ENCODE data around the gene TMEM158. TPM values are rescaled to one million over a fixed set of nuclear protein-coding genes. Genes with fewer than 3 reads are reported as not detected.
A peak's percentile ranks its signal among the peaks of the same experiment; 100 is the strongest.

TMEM158 gene
- total RNA-seq, 1 donor from 2014 or later = 14.1 TPM

- Mint-ChIP-seq H3K36me3 (ENCODE audit: low read depth, unreplicated experiment) (no peaks in the 10 kb centered on the region), H3K27me3 (ENCODE audit: low read depth, unreplicated experiment) (peaks cover 12% of the 10 kb centered on the region), H3K9me3 (ENCODE audit: unreplicated experiment) (peaks cover 4% of the 10 kb centered on the region), H3K4me3 (ENCODE audit: unreplicated experiment) (no peak overlapping the region), H3K4me1 (ENCODE audit: low read depth, unreplicated experiment) (peaks cover 14% of the 10 kb centered on the region), H3K27ac (ENCODE audit: unreplicated experiment) (peak overlapping the region; percentile 79)
- no peaks in the 10 kb centered on the region for H3K79me2 ChIP-seq (ENCODE audit: insufficient read depth, low read length)
- H3K27ac ChIP-seq (ENCODE audit: low read depth, low read length) = peak overlapping the region; percentile 57
- no peaks in the 10 kb centered on the region for H3K9me3 ChIP-seq (ENCODE audit: insufficient read depth, low read depth, low read length)
- peaks cover 26% of the 10 kb centered on the region for H3K4me1 ChIP-seq (ENCODE audit: insufficient read depth, low read length)
- peak overlapping the region; percentile 78 for H3K4me2 ChIP-seq (ENCODE audit: low read length)
- peak overlapping the region; percentile 13 for H3K9ac ChIP-seq (ENCODE audit: low read length)
- peak; percentile 100 for DNase-seq (ENCODE audit: low read depth)
- no peaks in the 10 kb centered on the region for H3K36me3 ChIP-seq (ENCODE audit: insufficient read depth, low read length)
- no peaks in the 10 kb centered on the region for H4K20me1 ChIP-seq (ENCODE audit: insufficient read depth, low read length)
- TF ChIP-seq CTCF (IDR thresholded peaks at IDR 0.05; ENCODE audit: insufficient read depth, low read depth, low read length) (no peak), EZH2 (IDR thresholded peaks at IDR 0.05; ENCODE audit: insufficient read depth, low read length) (no peak)
- FAIRE-seq = peak; percentile 97
- peak overlapping the region; percentile 68 for H2AFZ ChIP-seq (ENCODE audit: low read depth, low read length)
- H3K4me3 ChIP-seq (ENCODE audit: insufficient read depth, low read depth, low read length) = peak overlapping the region; percentile 12
- H3K27me3 ChIP-seq (ENCODE audit: insufficient read depth, low read length) = no peaks in the 10 kb centered on the region
Measured at GRCh38 chr3:45199837-45200648, 26.0 kb downstream of the TMEM158 start.

- Mint-ChIP-seq H3K4me3 (ENCODE audit: unreplicated experiment) (no peak overlapping the region), H3K27ac (ENCODE audit: unreplicated experiment) (peak overlapping the region; percentile 79), H3K9me3 (ENCODE audit: unreplicated experiment) (peaks cover 4% of the 10 kb centered on the region), H3K27me3 (ENCODE audit: low read depth, unreplicated experiment) (peaks cover 12% of the 10 kb centered on the region), H3K4me1 (ENCODE audit: low read depth, unreplicated experiment) (peaks cover 13% of the 10 kb centered on the region), H3K36me3 (ENCODE audit: low read depth, unreplicated experiment) (no peaks in the 10 kb centered on the region)
- no peaks in the 10 kb centered on the region for H3K9me3 ChIP-seq (ENCODE audit: insufficient read depth, low read depth, low read length)
- TF ChIP-seq CTCF (IDR thresholded peaks at IDR 0.05; ENCODE audit: insufficient read depth, low read depth, low read length) (no peak), EZH2 (IDR thresholded peaks at IDR 0.05; ENCODE audit: insufficient read depth, low read length) (no peak)
- no peaks in the 10 kb centered on the region for H3K36me3 ChIP-seq (ENCODE audit: insufficient read depth, low read length)
- no peaks in the 10 kb centered on the region for H3K27me3 ChIP-seq (ENCODE audit: insufficient read depth, low read length)
- FAIRE-seq = no peak
- H3K79me2 ChIP-seq (ENCODE audit: insufficient read depth, low read length) = no peaks in the 10 kb centered on the region
- no peaks in the 10 kb centered on the region for H4K20me1 ChIP-seq (ENCODE audit: insufficient read depth, low read length)
- no peak overlapping the region for H3K27ac ChIP-seq (ENCODE audit: low read depth, low read length)
- H3K9ac ChIP-seq (ENCODE audit: low read length) = no peak overlapping the region
- H3K4me3 ChIP-seq (ENCODE audit: insufficient read depth, low read depth, low read length) = no peak overlapping the region
- no peak overlapping the region for H2AFZ ChIP-seq (ENCODE audit: low read depth, low read length)
- peak; percentile 86 for DNase-seq (ENCODE audit: low read depth)
- no peak overlapping the region for H3K4me2 ChIP-seq (ENCODE audit: low read length)
- H3K4me1 ChIP-seq (ENCODE audit: insufficient read depth, low read length) = peaks cover 17% of the 10 kb centered on the region
Measured at GRCh38 chr3:45198264-45199260, 27.5 kb downstream of the TMEM158 start.
